CD4-positive, alpha-beta memory T cell (primary cell): ENCODE data around the gene CHCHD3. TPM values are rescaled to one million over a fixed set of nuclear protein-coding genes. Genes with fewer than 3 reads are reported as not detected.

Experiments used
- CTCF ChIA-PET: fragments of 350-600 bp; sonication (Branson Sonifier 250); formaldehyde crosslinking; loops from one replicate; lab custom pipeline; 2021; ENCODE audit warnings: inconsistent platforms; ENCODE audit not compliant: partially characterized antibody; lab: Charles Lee
- POLR2A ChIA-PET: fragments of 350-600 bp; sonication (Branson Sonifier 250); formaldehyde crosslinking; loops from one replicate; lab custom pipeline; 2021; ENCODE audit not compliant: partially characterized antibody; lab: Charles Lee
- DNase-seq, 5 donors: peaks; one replicate each; pipeline versions ENCODE4 v3.0.0 to v3.0.0-alpha.2; 2020 to 2022; ENCODE audit warnings: mixed read lengths in 1 of 5
- H3K27ac ChIP-seq: one replicate; pipeline ENCODE4 v1.7.0; 2013; ENCODE audit warnings: low read depth, low read length
- H3K27me3 ChIP-seq: 2 replicates; pipeline ENCODE4 v1.7.0; 2013; ENCODE audit warnings: mild to moderate bottlenecking, low read length, moderate library complexity; ENCODE audit not compliant: insufficient read depth
- H3K36me3 ChIP-seq: 2 replicates; pipeline ENCODE4 v1.7.0; 2013; ENCODE audit warnings: mild to moderate bottlenecking, low read length, moderate library complexity; ENCODE audit not compliant: insufficient read depth
- H3K4me1 ChIP-seq: 2 replicates; pipeline ENCODE4 v1.7.0; 2013; ENCODE audit warnings: mild to moderate bottlenecking, low read length, moderate library complexity; ENCODE audit not compliant: insufficient read depth
- H3K4me3 ChIP-seq, 2 donors: one replicate each; pipeline ENCODE4 v1.7.0; 2013; ENCODE audit warnings: low read length in 2 of 2, mild to moderate bottlenecking in 1 of 2
- H3K9me3 ChIP-seq, 2 donors: one replicate each; pipeline ENCODE4 v1.7.0; 2013; ENCODE audit warnings: low read length in 2 of 2, control low read depth in 1 of 2; ENCODE audit not compliant: control insufficient read depth in 1 of 2
- H3K27ac Mint-ChIP-seq, 7 donors: one replicate each; pipeline ENCODE4 v1.8.0; 2020 to 2021; ENCODE audit warnings: mixed read lengths in 7 of 7, mild to moderate bottlenecking in 6 of 7, inconsistent platforms in 3 of 7, moderate library complexity in 3 of 7
- H3K27me3 Mint-ChIP-seq, 2 donors: one replicate each; pipeline ENCODE4 v1.8.0; 2020 to 2021; ENCODE audit warnings: mixed read lengths in 2 of 2
- H3K36me3 Mint-ChIP-seq, 2 donors: one replicate each; pipeline ENCODE4 v1.8.0; 2020 to 2021; ENCODE audit warnings: mixed read lengths in 2 of 2, inconsistent platforms in 1 of 2, mild to moderate bottlenecking in 1 of 2
- H3K4me1 Mint-ChIP-seq, 4 donors: one replicate each; pipeline ENCODE4 v1.8.0; 2020 to 2021; ENCODE audit warnings: mixed read lengths in 4 of 4, mild to moderate bottlenecking in 1 of 4
- H3K4me3 Mint-ChIP-seq, 8 donors: one replicate each; pipeline ENCODE4 v1.8.0; 2020 to 2021; ENCODE audit warnings: mixed read lengths in 8 of 8, mild to moderate bottlenecking in 7 of 8, moderate library complexity in 6 of 8, inconsistent platforms in 3 of 8
- H3K9me3 Mint-ChIP-seq, 8 donors: one replicate each; pipeline ENCODE4 v1.8.0; 2020 to 2021; ENCODE audit warnings: mixed read lengths in 8 of 8, mild to moderate bottlenecking in 5 of 8, inconsistent platforms in 3 of 8, moderate library complexity in 1 of 8
- intact Hi-C: fragments of 100-400 bp; cut with micrococcal nuclease; formaldehyde crosslinking; loops from one replicate; pipeline ENCODE4 v1.15.1; 2023
- polyA plus RNA-seq, 2 donors: library from polyadenylated mRNA; unstranded; fragments of 300-500 nt; fragmentation: Illumina TruSeq; gene quantifications; one replicate each; pipeline ENCODE4 v1.2.3, GENCODE V29; 2021
- total RNA-seq, 2 experiments: library from RNA; stranded (reverse); gene quantifications; one replicate each; pipeline ENCODE4 v1.2.3, GENCODE V29; 2021

The CHCHD3 gene
- total and polyA plus RNA-seq, 4 experiments from 2014 or later = 25.2 to 77.3 (median 35.6) TPM

- Histone ChIP-seq H3K27me3 (no peaks in the 10 kb centered on the region), H3K27ac (no peak overlapping the region), H3K4me3 (no peak overlapping the region), H3K4me1 (no peaks in the 10 kb centered on the region), H3K9me3 (no peaks in the 10 kb centered on the region), H3K36me3 (no peaks in the 10 kb centered on the region)
- no peaks in the 10 kb centered on the region for H3K27me3 Mint-ChIP-seq
- ChIA-PET POLR2A (no interaction called here), CTCF (no interaction called here)
- H3K36me3 Mint-ChIP-seq = peaks cover 42 to 43% of the 10 kb centered on the region in 2 donors
- intact Hi-C loops = no loop called here
- H3K4me3 Mint-ChIP-seq = no peak overlapping the region
- DNase-seq = no peak
- H3K4me1 Mint-ChIP-seq = peaks cover 0 to 9% (median 6%) of the 10 kb centered on the region in 4 donors
- peak overlapping the region in 1 of 7 donors; percentile 37 for H3K27ac Mint-ChIP-seq
- no peaks in the 10 kb centered on the region for H3K9me3 Mint-ChIP-seq
These were observed 284.7 kb downstream of the CHCHD3 start for GRCh38 chr7:132797152-132797551.

GRCh38 chr7:132793474-132793873 lies 288.4 kb downstream of the CHCHD3 start:
- peaks cover 0 to 1% (median under 1%) of the 10 kb centered on the region in 4 donors for H3K4me1 Mint-ChIP-seq
- H3K4me3 ChIP-seq = no peak overlapping the region

GRCh38 chr7:132791036-132791435 lies 290.9 kb downstream of the CHCHD3 start:
- no peak overlapping the region for H3K27ac ChIP-seq
- Mint-ChIP-seq H3K9me3 (no peaks in the 10 kb centered on the region), H3K27ac (no peak overlapping the region), H3K4me3 (no peak overlapping the region), H3K27me3 (no peaks in the 10 kb centered on the region), H3K36me3 (peaks cover 49 to 65% of the 10 kb centered on the region in 2 donors), H3K4me1 (no peaks in the 10 kb centered on the region)
- H3K4me3 ChIP-seq = no peak overlapping the region
- DNase-seq = no peak
- intact Hi-C loops = no loop called here
- H3K9me3 ChIP-seq = no peaks in the 10 kb centered on the region
- CTCF ChIA-PET = no interaction called here
- POLR2A ChIA-PET = no interaction called here
- H3K36me3 ChIP-seq = no peaks in the 10 kb centered on the region
- H3K27me3 ChIP-seq = no peaks in the 10 kb centered on the region
- no peaks in the 10 kb centered on the region for H3K4me1 ChIP-seq

More at GRCh38 chr7:132793474-132793873, 288.4 kb downstream of the CHCHD3 start:
- no peak overlapping the region for H3K27ac ChIP-seq
- no peaks in the 10 kb centered on the region for H3K9me3 Mint-ChIP-seq
- no peak for DNase-seq
- no peaks in the 10 kb centered on the region for H3K9me3 ChIP-seq
- H3K27ac Mint-ChIP-seq = no peak overlapping the region
- peaks cover 53 to 62% of the 10 kb centered on the region in 2 donors for H3K36me3 Mint-ChIP-seq
- CTCF ChIA-PET = no interaction called here
- no peaks in the 10 kb centered on the region for H3K36me3 ChIP-seq
- intact Hi-C loops = no loop called here
- POLR2A ChIA-PET = no interaction called here
- no peaks in the 10 kb centered on the region for H3K27me3 Mint-ChIP-seq
- H3K27me3 ChIP-seq = no peaks in the 10 kb centered on the region
- no peaks in the 10 kb centered on the region for H3K4me1 ChIP-seq
- H3K4me3 Mint-ChIP-seq = no peak overlapping the region

- Histone ChIP-seq H3K27me3 (no peaks in the 10 kb centered on the region), H3K9me3 (no peaks in the 10 kb centered on the region), H3K27ac (no peak overlapping the region), H3K4me1 (no peaks in the 10 kb centered on the region), H3K36me3 (no peaks in the 10 kb centered on the region), H3K4me3 (no peak overlapping the region)
- DNase-seq = no peak
- Mint-ChIP-seq H3K36me3 (peaks cover 47 to 65% of the 10 kb centered on the region in 2 donors), H3K4me3 (no peak overlapping the region), H3K9me3 (no peaks in the 10 kb centered on the region), H3K4me1 (no peaks in the 10 kb centered on the region), H3K27ac (no peak overlapping the region), H3K27me3 (no peaks in the 10 kb centered on the region)
- POLR2A ChIA-PET = no interaction called here
- CTCF ChIA-PET = no interaction called here
- intact Hi-C loops = no loop called here
These were observed 291.8 kb downstream of the CHCHD3 start for GRCh38 chr7:132790104-132790503.

GRCh38 chr7:132789281-132789680 lies 292.6 kb downstream of the CHCHD3 start:
- no peaks in the 10 kb centered on the region for H3K27me3 Mint-ChIP-seq
- CTCF ChIA-PET = interaction anchor here (0.9 kb wide), 1 partner anchor 20 kb away, joined by 3 read pairs; no protein-coding TSS in a partner anchor
- intact Hi-C loops = no loop called here
- H3K4me3 Mint-ChIP-seq = no peak overlapping the region
- Histone ChIP-seq H3K27ac (no peak overlapping the region), H3K4me3 (no peak overlapping the region), H3K4me1 (no peaks in the 10 kb centered on the region), H3K27me3 (no peaks in the 10 kb centered on the region), H3K36me3 (no peaks in the 10 kb centered on the region), H3K9me3 (no peaks in the 10 kb centered on the region)
- no peaks in the 10 kb centered on the region for H3K4me1 Mint-ChIP-seq
- peaks cover 46 to 65% of the 10 kb centered on the region in 2 donors for H3K36me3 Mint-ChIP-seq
- H3K27ac Mint-ChIP-seq = no peak overlapping the region
- H3K9me3 Mint-ChIP-seq = no peaks in the 10 kb centered on the region
- no peak for DNase-seq
- POLR2A ChIA-PET = no interaction called here

- no peaks in the 10 kb centered on the region for H3K9me3 ChIP-seq
- Mint-ChIP-seq H3K36me3 (peaks cover 34 to 63% of the 10 kb centered on the region in 2 donors), H3K9me3 (no peaks in the 10 kb centered on the region), H3K4me3 (no peak overlapping the region), H3K27me3 (no peaks in the 10 kb centered on the region), H3K27ac (no peak overlapping the region), H3K4me1 (no peaks in the 10 kb centered on the region)
- H3K4me3 ChIP-seq = no peak overlapping the region
- H3K27ac ChIP-seq = no peak overlapping the region
- H3K36me3 ChIP-seq = no peaks in the 10 kb centered on the region
- intact Hi-C loops = no loop called here
- DNase-seq = no peak
- no peaks in the 10 kb centered on the region for H3K4me1 ChIP-seq
- POLR2A ChIA-PET = no interaction called here
- H3K27me3 ChIP-seq = no peaks in the 10 kb centered on the region
- CTCF ChIA-PET = interaction anchor here (0.7 kb wide), 1 partner anchor 15 kb away, joined by 3 read pairs; no protein-coding TSS in a partner anchor
These were observed 296.0 kb downstream of the CHCHD3 start for GRCh38 chr7:132785870-132786269.

- H3K36me3 ChIP-seq = no peaks in the 10 kb centered on the region
- intact Hi-C loops = no loop called here
- H3K4me3 ChIP-seq = no peak overlapping the region
- POLR2A ChIA-PET = no interaction called here
- Mint-ChIP-seq H3K36me3 (peaks cover 31 to 52% of the 10 kb centered on the region in 2 donors), H3K27ac (no peak overlapping the region), H3K4me1 (no peaks in the 10 kb centered on the region), H3K4me3 (no peak overlapping the region), H3K9me3 (no peaks in the 10 kb centered on the region), H3K27me3 (no peaks in the 10 kb centered on the region)
- CTCF ChIA-PET = no interaction called here
- no peaks in the 10 kb centered on the region for H3K27me3 ChIP-seq
- no peak for DNase-seq
- H3K4me1 ChIP-seq = no peaks in the 10 kb centered on the region
- H3K27ac ChIP-seq = no peak overlapping the region
- no peaks in the 10 kb centered on the region for H3K9me3 ChIP-seq
These were observed 297.5 kb downstream of the CHCHD3 start for GRCh38 chr7:132784406-132784805.

- intact Hi-C loops = no loop called here
- CTCF ChIA-PET = no interaction called here
- POLR2A ChIA-PET = no interaction called here
- Histone ChIP-seq H3K4me1 (no peaks in the 10 kb centered on the region), H3K27ac (no peak overlapping the region), H3K4me3 (no peak overlapping the region), H3K27me3 (no peaks in the 10 kb centered on the region), H3K36me3 (no peaks in the 10 kb centered on the region), H3K9me3 (no peaks in the 10 kb centered on the region)
- H3K27me3 Mint-ChIP-seq = no peaks in the 10 kb centered on the region
- H3K4me1 Mint-ChIP-seq = peaks cover 0 to under 1% (median 0%) of the 10 kb centered on the region in 4 donors
- no peak overlapping the region for H3K27ac Mint-ChIP-seq
- peaks cover 31 to 47% of the 10 kb centered on the region in 2 donors for H3K36me3 Mint-ChIP-seq
- H3K9me3 Mint-ChIP-seq = no peaks in the 10 kb centered on the region
- DNase-seq = no peak
- no peak overlapping the region for H3K4me3 Mint-ChIP-seq
These were observed 298.1 kb downstream of the CHCHD3 start for GRCh38 chr7:132783824-132784223.
